ENCODE results near the gene ZNF586.

GRCh38 chr19:57759096-57759495 is 10.4 kb upstream of the ZNF586 start:
- no peak for TF ChIP-seq CTCF (IDR thresholded peaks at IDR 0.05)
- TF ChIP-seq POLR2A (IDR thresholded peaks at IDR 0.05): no peak

Data from uterus (tissue), 2 donors.